AG04449 (cell line): Measurements from ENCODE around the gene ZC3HAV1L.
"Not testable (repeated sequence)": the region's sequence is repeated elsewhere in the genome, so short reads cannot be mapped to it uniquely, and the experiment has no call there.

ENCODE experiments used
- CTCF ChIA-PET: fragments of 350-600 bp; formaldehyde crosslinking; extraction: SDS; loops from one replicate; lab custom pipeline; 2021; ENCODE audit warnings: antibody characterized with exemption; lab: Yijun Ruan, JAX
- POLR2A ChIA-PET: fragments of 400-600, 350-600 bp; formaldehyde crosslinking; extraction: SDS; loops from one replicate; lab custom pipeline; 2020; ENCODE audit warnings: antibody characterized with exemption, inconsistent platforms; lab: Yijun Ruan, JAX
- DNase-seq: peaks from one replicate; pipeline ENCODE4 v3.0.0-alpha.2; 2010; ENCODE audit warnings: low read depth, low spot score
- H3K4me3 ChIP-seq: 2 replicates; pipeline ENCODE4 v1.5.1; 2011; ENCODE audit warnings: low read depth, mild to moderate bottlenecking, control low read depth, low read length
- CTCF ChIP-seq: IDR thresholded peaks from one replicate; pipeline ENCODE4 v1.5.1; 2011; ENCODE audit warnings: mild to moderate bottlenecking, moderate library complexity, low read length, control low read depth, inconsistent platforms; ENCODE audit not compliant: insufficient read depth; ENCODE audit errors: missing control alignments

Gene ZC3HAV1L

GRCh38 chr7:139034336-139034735, 1.5 kb downstream of the ZC3HAV1L start:
- H3K4me3 ChIP-seq, result peak overlapping the region; percentile 80
- DNase-seq, result no peak
- CTCF ChIA-PET, result interaction anchor here (1.0 to 5.8 kb wide), 5 partner anchors 10 to 44 kb away, joined by 3 to 33 read pairs (median 12); no protein-coding TSS in a partner anchor
- TF ChIP-seq CTCF, result no peak
- POLR2A ChIA-PET, result interaction anchor here (0.5 to 0.6 kb wide), 2 partner anchors 128 to 532 kb away, joined by 3 to 4 read pairs; no protein-coding TSS in a partner anchor

- ChIA-PET CTCF (interaction anchor here (1.0 to 5.8 kb wide), 6 partner anchors 10 to 126 kb away, joined by 3 to 33 read pairs (median 8); no protein-coding TSS in a partner anchor), POLR2A (interaction anchor here (0.6 kb wide), 1 partner anchor 531 kb away, joined by 3 read pairs; no protein-coding TSS in a partner anchor)
- DNase-seq, result no peak
- H3K4me3 ChIP-seq, result no peak overlapping the region
- TF ChIP-seq CTCF, result no peak
These were observed 2.3 kb downstream of the ZC3HAV1L start for GRCh38 chr7:139033346-139034114.

- CTCF ChIA-PET, result interaction anchor here (1.0 to 5.8 kb wide), 6 partner anchors 8 to 146 kb away, joined by 3 to 33 read pairs (median 8); no protein-coding TSS in a partner anchor
- TF ChIP-seq CTCF, result no peak
- H3K4me3 ChIP-seq, result no peak overlapping the region
- POLR2A ChIA-PET, result no interaction called here
- no peak for DNase-seq
These were observed 3.4 kb downstream of the ZC3HAV1L start for GRCh38 chr7:139032473-139032872.

GRCh38 chr7:139029353-139029752, 6.5 kb downstream of the ZC3HAV1L start:
- POLR2A ChIA-PET, result no interaction called here
- CTCF ChIA-PET, result interaction anchor here (1.3 to 1.9 kb wide), 3 partner anchors 10 to 46 kb away, joined by 3 to 8 read pairs (median 5); no protein-coding TSS in a partner anchor
- no peak for DNase-seq
- TF ChIP-seq CTCF, result no peak
- H3K4me3 ChIP-seq, result no peak overlapping the region

GRCh38 chr7:139026551-139026950, 9.3 kb downstream of the ZC3HAV1L start:
- ChIA-PET POLR2A (no interaction called here), CTCF (interaction anchor here (2.5 to 5.9 kb wide), 3 partner anchors 7 to 49 kb away, joined by 17 to 30 read pairs (median 28); partner anchors contain the start of gene ZC3HAV1L)

GRCh38 chr7:139025861-139026260, 10.0 kb downstream of the ZC3HAV1L start:
- CTCF ChIA-PET, result interaction anchor here (1.3 to 5.9 kb wide), 4 partner anchors 8 to 50 kb away, joined by 5 to 30 read pairs (median 22); partner anchors contain the start of gene ZC3HAV1L
- DNase-seq, POLR2A ChIA-PET, H3K4me3 ChIP-seq: not testable (repeated sequence)

More at GRCh38 chr7:139026551-139026950, 9.3 kb downstream of the ZC3HAV1L start:
- TF ChIP-seq CTCF, result no peak
- no peak overlapping the region for H3K4me3 ChIP-seq
- no peak for DNase-seq
